ENCODE measurements around the gene PRKAR2B.

Gene PRKAR2B

DNA sequence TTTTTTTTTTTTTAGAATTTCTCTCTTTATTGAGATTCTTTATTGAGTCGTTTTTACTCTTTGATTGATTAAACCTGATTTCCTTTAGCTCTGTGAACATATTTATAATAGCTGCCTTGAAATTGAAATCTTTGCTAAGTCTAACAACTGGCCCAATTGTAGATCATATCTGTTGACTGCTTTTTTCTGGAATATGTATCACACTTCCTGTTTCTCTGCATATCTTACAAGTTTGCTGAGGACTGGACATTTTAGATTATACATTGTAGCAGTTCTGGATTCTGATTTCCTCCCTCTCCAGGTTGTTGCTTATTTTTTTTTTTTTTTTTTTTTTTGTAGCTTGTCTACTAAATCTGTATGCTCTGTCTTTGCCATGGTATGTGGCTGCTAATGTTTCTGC, 56.3 kb downstream of the PRKAR2B start:
- no peak for DNase-seq (ENCODE audit: low read depth)
- TF ChIP-seq POLR2A (IDR thresholded peaks at IDR 0.05; ENCODE audit: extremely low read depth, insufficient read length), result no peak
- TF ChIP-seq, protein P1, sequence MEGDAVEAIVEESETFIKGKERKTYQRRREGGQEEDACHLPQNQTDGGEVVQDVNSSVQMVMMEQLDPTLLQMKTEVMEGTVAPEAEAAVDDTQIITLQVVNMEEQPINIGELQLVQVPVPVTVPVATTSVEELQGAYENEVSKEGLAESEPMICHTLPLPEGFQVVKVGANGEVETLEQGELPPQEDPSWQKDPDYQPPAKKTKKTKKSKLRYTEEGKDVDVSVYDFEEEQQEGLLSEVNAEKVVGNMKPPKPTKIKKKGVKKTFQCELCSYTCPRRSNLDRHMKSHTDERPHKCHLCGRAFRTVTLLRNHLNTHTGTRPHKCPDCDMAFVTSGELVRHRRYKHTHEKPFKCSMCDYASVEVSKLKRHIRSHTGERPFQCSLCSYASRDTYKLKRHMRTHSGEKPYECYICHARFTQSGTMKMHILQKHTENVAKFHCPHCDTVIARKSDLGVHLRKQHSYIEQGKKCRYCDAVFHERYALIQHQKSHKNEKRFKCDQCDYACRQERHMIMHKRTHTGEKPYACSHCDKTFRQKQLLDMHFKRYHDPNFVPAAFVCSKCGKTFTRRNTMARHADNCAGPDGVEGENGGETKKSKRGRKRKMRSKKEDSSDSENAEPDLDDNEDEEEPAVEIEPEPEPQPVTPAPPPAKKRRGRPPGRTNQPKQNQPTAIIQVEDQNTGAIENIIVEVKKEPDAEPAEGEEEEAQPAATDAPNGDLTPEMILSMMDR (IDR thresholded peaks at IDR 0.05; ENCODE audit: low read depth, low read length), result no peak
- TF ChIP-seq MYC (IDR thresholded peaks at IDR 0.05; ENCODE audit: low read depth, low read length), result no peak
- TF ChIP-seq, protein P2, sequence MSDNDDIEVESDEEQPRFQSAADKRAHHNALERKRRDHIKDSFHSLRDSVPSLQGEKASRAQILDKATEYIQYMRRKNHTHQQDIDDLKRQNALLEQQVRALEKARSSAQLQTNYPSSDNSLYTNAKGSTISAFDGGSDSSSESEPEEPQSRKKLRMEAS (IDR thresholded peaks at IDR 0.05; ENCODE audit: low read depth, low read length), result no peak
- H3K4me3 ChIP-seq (ENCODE audit: low read depth, low read length), result no peak overlapping the region

DNA sequence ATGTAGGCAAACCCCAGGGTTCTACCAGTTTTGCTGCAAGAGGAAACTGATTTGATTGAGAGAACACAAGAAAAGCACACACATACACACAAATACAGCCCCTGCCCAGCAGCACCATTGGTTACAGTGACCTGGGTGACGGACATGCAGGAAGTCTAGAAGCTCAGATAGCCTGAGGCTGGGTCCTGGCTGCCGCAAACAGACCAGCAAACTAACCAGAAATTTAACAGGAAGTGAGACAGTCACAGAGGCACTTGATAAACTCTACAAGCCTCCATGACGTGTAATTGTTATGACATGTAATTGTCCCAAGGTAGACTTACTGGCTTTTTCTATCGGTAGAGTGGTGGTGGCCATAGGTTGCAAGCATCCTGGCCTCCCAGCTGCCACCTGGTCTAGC, 58.9 kb downstream of the PRKAR2B start:
- peak; percentile 23 for DNase-seq (ENCODE audit: low read depth)
- no peak overlapping the region for H3K4me3 ChIP-seq (ENCODE audit: low read depth, low read length)
- no peak for TF ChIP-seq POLR2A (IDR thresholded peaks at IDR 0.05; ENCODE audit: extremely low read depth, insufficient read length)
- TF ChIP-seq, protein P2 (IDR thresholded peaks at IDR 0.05; ENCODE audit: low read depth, low read length), result no peak

DNA sequence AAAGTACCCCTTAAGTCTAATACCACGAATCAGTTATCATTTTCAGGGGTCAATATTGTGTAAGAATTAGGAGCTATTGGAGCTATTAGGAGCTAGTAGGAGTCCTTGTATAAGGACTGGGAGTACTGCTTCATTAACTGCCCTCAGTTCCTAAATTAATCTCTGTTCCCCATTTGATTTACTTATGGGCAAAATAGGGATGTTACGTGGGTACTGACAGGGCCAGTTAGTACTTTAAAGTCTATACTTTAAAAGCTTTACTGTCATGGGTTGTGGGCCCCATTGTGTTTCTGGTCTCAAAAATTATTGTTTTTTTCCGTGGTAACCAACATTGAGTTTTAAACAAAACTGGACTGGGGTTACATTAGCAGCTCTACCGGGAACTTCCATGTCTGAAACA, 60.3 kb downstream of the PRKAR2B start:
- TF ChIP-seq POLR2A (IDR thresholded peaks at IDR 0.05; ENCODE audit: extremely low read depth, insufficient read length), result no peak
- TF ChIP-seq, protein P2 (IDR thresholded peaks at IDR 0.05; ENCODE audit: low read depth, low read length), result no peak
- TF ChIP-seq MYC (IDR thresholded peaks at IDR 0.05; ENCODE audit: low read depth, low read length), result no peak
- TF ChIP-seq, protein P1 (IDR thresholded peaks at IDR 0.05; ENCODE audit: low read depth, low read length), result no peak

DNA sequence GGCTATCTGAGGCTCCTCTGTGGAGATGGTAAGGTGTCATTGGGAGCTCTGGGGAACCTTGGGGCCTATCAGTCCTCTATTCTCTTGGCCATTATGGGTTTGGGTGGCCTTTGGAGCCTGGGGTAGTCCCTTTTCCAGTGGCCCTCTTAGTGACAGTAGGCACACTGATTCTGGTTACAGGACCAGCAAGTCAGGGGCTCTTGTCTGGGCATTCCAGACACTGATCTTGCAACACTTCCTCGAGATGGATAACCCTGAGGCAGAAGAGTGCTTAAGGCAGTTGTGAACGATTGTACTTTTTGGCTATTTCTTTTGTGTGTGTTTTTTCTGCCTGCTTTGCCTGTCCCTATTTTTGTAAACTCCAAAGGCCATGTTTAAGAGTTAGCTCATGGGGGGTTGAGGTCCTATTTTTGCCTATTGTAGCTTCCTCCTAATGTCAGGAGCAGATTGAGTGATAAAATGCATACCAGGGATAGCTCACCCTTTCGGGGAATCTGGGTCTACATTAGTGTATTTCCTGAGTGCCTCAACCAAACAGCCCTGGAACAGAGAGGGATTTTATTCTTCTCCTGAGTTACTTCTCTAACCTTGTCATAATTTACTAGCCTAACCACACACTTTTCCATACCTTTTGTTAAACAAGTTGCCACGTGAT, 61.2 kb downstream of the PRKAR2B start:
- no peak overlapping the region for H3K4me3 ChIP-seq (ENCODE audit: low read depth, low read length)
- DNase-seq (ENCODE audit: low read depth), result no peak
- TF ChIP-seq, protein P2 (IDR thresholded peaks at IDR 0.05; ENCODE audit: low read depth, low read length), result no peak
- TF ChIP-seq, protein P1 (IDR thresholded peaks at IDR 0.05; ENCODE audit: low read depth, low read length), result no peak
- no peak for TF ChIP-seq POLR2A (IDR thresholded peaks at IDR 0.05; ENCODE audit: extremely low read depth, insufficient read length)
- TF ChIP-seq MYC (IDR thresholded peaks at IDR 0.05; ENCODE audit: low read depth, low read length), result no peak

More for the DNA sequence above, 60.3 kb downstream of the PRKAR2B start:
- no peak overlapping the region for H3K4me3 ChIP-seq (ENCODE audit: low read depth, low read length)
- DNase-seq (ENCODE audit: low read depth), result no peak

DNA sequence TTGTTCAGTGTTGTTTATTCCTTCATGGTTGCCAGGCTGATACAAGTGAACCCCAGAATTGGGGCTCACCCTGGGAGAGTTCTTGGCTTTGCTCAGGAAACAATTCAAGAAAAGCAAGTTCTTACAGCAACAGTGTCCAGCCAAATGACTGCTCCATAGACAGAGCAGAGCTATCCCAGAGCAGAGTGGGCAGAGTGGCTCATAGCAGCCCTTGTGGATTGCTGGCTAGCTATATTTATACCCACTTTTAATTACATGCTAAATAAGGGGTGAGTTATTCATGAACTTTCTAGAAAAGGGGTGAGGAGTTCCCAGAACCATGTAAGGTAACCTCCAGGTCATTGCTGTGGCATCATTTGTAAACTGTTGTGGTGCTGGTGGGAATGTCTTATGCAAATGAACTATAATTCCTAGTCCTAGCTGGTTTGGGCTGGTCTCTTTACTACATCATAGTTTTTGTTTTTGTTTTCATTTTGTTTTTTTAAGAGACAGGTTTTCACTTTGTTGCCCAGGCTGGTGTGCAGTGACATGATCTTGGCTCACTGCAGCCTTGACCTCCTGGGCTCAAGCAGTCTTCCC, 64.4 kb downstream of the PRKAR2B start:
- DNase-seq (ENCODE audit: low read depth), result no peak
- TF ChIP-seq POLR2A (IDR thresholded peaks at IDR 0.05; ENCODE audit: extremely low read depth, insufficient read length) (no peak), MYC (IDR thresholded peaks at IDR 0.05; ENCODE audit: low read depth, low read length) (no peak)
- TF ChIP-seq, protein P2 (IDR thresholded peaks at IDR 0.05; ENCODE audit: low read depth, low read length), result no peak
- TF ChIP-seq, protein P1 (IDR thresholded peaks at IDR 0.05; ENCODE audit: low read depth, low read length), result no peak
- no peak overlapping the region for H3K4me3 ChIP-seq (ENCODE audit: low read depth, low read length)

DNA sequence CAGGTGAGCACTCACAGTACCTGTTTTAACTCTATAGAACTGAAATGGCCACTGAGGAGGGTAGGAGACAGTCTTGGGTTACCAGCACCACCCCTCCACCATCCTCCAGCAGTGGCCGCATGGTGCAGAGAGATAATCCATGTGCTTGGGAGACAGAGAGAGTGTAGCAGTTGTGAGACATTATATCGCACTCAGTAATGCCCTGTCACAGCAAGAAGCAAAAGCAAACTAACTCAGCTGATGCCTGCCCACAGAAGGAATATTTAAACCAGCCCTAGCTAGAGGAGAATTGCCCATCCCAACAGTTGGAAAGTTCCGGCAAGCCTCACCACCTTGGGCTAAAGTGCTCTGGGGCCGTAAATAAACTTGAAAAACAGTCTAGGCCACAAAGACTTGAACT, 65.5 kb downstream of the PRKAR2B start:
- DNase-seq (ENCODE audit: low read depth), result no peak
- TF ChIP-seq MYC (IDR thresholded peaks at IDR 0.05; ENCODE audit: low read depth, low read length) (no peak), POLR2A (IDR thresholded peaks at IDR 0.05; ENCODE audit: extremely low read depth, insufficient read length) (no peak)
- TF ChIP-seq, protein P1 (IDR thresholded peaks at IDR 0.05; ENCODE audit: low read depth, low read length), result no peak
- TF ChIP-seq, protein P2 (IDR thresholded peaks at IDR 0.05; ENCODE audit: low read depth, low read length), result no peak
- H3K4me3 ChIP-seq (ENCODE audit: low read depth, low read length), result no peak overlapping the region

Measured in NB4 (cell line).